Activated T-cell treated with anti-CD3 and anti-CD28 coated beads for 48 hours (primary cell): Measurements from ENCODE around the gene SHLD2.
"Not testable (repeated sequence)": the region's sequence is repeated elsewhere in the genome, so short reads cannot be mapped to it uniquely, and the experiment has no call there.

Source experiments
- DNase-seq: peaks from one replicate; pipeline ENCODE4 v3.0.0-alpha.2; 2020; ENCODE audit warnings: low read depth

SHLD2 gene

DNA sequence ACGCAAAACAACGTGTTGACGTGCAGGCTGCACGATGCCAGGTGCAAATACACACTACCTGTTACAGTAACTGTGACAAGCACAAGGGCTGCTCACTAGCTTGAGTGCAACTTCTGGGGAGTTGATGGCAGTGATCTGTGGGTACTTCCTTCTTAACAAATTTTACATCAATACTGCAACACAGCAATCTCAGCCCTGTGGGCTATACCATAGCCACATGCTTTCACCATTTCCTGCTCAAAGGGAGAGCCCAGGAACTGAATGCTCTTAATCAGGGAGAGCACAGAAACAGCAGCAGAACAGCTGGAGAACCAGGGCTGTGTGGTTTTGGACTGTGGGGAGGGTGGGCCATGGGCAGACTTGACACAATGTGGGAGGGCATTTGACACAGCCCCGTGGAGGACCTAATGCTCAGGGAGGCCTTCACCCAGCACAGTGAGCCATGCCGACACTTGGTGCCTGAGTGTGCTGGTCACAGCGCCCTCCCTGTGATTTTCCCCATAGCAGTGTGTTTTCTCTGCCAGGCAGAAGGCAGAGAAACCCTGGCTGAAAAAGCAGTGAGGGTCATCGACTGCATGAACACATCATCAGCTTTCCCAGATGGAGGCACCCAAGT lies 118.3 kb downstream of the SHLD2 start:
- DNase-seq: not testable (repeated sequence)

DNA sequence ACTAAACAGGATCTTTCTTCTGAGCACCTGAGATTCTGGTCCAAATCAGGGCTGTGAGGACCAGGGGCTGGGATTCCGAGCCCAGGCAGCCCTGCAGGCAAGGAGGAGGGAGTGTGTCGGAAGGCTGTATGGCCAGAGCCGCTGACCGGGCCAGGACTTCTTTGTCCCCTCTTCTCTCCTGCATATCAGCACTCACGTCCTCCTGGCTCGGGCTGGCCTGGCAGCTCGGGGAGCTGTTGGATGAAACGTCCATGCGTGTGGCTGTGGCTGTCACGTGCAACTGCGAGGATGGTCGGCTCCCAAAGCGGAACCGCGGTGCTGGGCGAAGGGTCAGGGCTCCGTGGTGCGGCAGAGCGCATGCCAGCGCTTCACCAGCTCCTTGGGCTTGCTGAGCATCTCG lies 118.8 kb downstream of the SHLD2 start:
- DNase-seq: not testable (repeated sequence)

DNA sequence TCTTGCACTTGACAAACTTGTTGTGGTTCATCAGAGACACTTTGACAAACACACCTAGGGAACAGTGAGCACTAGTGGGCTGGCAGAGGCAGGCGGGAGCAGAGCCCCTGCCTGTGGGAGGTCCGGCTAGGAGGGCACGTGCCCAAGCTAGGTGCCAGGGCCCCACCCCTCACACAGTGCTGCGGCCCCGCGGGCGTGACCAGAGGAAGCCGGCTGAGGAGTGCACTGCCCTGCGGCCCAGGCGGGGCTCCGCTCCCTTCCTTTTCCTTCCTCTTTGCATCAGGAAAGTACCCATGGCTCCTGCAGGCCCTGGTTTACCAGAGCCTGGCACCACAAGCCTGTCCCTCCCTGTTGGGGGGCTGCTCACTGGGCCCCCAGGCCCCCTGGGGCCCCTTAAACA lies 121.1 kb downstream of the SHLD2 start:
- not testable (repeated sequence) for DNase-seq

DNA sequence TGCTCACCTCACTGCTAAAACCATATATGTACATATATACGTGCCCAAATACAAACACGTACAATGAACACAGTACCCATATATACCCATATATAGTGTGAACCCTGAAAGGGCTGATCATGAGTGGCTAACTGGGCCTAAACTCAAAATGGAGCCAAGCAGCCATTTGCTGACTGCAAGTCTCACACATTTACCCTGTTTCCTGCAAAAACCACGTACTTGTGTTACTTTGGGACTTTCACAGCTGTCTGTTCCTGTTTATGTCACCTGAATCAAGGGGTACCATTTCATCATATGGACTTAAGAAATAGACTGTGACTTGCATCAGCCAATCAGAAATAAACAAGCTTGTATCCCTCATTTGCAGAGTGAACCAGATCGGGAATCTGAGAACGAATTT lies 124.4 kb downstream of the SHLD2 start:
- not testable (repeated sequence) for DNase-seq

DNA sequence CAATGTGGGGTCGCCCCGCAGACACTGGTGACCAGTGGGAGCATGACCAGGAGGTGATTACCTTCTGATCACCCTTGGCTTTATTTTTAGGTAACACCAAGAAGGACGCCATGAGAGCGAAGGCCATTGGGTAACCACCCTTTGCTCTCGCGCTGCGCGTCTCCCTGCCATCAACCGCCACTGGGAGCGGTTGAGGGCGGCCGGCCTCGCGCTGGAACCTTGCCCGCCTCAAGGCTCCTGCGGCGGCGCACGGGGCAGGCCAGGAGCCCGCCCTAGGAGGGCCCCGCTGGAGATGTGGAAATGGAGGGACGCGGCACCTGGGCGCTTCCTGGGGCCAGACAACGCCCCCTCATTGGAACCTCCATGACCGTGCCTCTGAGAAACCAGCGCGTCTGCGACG lies 127.8 kb downstream of the SHLD2 start:
- DNase-seq: not testable (repeated sequence)

DNA sequence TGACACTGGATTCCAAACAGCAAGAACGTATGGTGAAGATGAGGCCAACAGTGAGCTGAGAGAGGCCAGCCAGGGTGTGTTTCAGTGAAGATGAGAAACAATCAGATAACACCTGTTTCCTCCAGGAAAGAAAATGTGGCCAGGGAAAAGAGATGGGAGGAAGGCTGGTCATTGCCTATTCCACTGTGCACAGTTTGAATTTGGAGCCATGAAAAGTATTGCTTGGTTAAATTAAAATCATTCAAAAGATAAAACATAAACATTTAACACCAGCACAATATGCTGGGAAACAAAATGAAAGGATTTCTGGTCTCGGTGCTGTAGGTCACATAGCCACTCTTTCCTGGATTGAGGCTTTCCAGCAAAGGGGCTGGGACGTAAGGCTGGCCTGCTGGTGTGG lies 130.1 kb downstream of the SHLD2 start, which contains the start of gene NUTM2A:
Gene NUTM2A (plus strand): TSS at position 301 of the 400 bp plus-strand sequence. CDS start 383 bp downstream, outside the sequence.
- DNase-seq: not testable (repeated sequence)

DNA sequence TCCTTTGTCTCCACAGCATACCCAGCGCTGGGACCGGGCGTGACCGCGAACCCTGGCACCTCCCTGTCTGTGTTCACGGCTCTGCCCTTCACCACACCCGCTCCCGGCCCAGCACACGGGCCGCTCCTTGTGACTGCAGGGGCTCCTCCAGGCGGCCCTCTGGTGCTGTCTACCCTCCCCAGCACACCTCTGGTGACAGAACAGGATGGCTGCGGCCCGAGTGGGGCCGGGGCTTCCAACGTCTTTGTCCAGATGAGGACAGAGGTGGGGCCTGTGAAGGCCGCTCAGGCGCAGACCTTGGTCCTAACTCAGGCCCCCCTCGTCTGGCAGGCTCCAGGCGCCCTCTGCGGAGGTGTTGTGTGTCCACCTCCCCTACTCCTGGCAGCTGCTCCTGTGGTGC lies 133.2 kb downstream of the SHLD2 start:
- not testable (repeated sequence) for DNase-seq

DNA sequence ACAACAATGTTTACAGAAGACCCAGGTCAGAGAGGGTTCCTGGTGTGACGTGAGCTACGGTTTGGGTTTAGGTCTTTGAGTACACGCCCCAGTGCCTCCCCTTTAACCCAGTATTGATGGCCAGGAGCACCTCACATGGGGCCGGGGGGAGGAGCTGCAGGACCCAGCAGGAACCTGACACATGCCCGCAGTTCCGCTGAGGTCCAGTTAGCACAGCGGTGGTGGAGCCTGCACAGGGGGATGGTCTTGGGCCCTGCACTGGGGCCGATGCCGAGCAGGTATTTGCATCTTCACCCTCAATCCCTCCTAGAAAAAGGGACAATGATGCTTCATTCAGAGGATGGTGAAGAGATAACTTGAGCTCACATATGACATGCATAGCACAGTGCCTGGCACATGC lies 134.2 kb downstream of the SHLD2 start:
- not testable (repeated sequence) for DNase-seq

DNA sequence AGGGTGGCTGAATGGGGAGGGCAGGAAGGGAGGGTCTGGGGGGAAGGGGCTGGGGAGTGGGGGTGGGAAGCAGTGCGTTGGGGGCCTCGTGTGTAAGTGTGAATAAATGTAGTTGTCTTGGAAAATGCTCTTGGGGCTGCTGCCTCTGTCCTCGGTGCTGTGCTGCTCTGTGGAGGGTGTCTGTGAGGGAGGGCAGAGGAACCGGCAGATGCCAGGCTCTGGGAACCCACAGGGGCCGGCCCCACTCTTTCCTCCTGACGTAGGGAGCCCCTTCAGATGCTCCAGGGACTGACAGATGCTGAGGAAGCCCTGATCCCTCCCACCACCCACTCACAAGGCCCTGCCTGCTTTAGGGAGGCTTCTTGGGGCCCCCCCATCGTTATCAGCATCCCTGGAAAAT lies 139.8 kb downstream of the SHLD2 start:
- DNase-seq: not testable (repeated sequence)

DNA sequence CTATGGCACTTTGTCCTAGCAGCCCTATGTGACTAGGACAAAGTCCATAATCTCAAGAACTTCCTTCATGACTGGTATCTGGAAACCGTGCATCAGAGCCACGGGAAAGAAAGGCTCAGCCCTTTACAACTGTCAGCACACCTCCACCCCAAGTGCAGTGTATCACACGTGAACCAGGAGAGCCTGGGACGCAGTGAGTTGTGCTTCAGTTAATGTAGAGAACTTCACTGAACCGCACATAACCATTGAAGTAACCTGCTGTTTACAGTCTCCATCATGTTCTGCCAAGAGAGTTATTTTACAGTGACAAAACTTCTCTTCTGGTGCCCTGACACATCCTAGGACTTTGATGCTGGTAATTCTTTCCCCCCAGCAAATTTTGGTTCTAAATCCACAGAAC lies 142.2 kb downstream of the SHLD2 start:
- not testable (repeated sequence) for DNase-seq

DNA sequence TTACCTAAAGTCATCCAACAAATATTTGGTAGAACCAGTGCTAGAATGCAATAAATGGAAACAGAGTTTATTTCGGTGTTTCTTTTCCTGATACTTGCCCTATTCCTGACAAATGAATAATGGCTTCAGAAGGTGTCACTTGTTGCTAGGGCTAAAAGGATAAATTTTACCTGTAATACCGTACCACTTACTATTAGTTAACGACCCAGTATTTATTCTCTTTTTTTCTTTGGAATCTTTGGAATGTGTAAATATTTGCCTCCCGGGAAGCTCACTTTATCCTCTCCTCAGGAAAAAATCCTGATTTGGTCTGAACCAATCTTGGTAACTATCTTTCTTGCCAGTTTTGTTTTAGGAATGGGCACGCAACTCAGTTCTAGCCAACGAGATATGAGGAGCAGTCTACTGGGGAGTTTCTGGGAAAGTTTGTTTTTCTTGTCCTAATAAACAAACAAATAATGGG lies 144.4 kb downstream of the SHLD2 start:
- DNase-seq: not testable (repeated sequence)
